Right cardiac atrium (tissue), 5 donors: ENCODE results near the gene GALNTL6. TPM values are rescaled to one million over a fixed set of nuclear protein-coding genes. Genes with fewer than 3 reads are reported as not detected.

Experiments used
- ATAC-seq, 2 donors: fragments of 200-7000 bp; cut with Tn5 transposase; one replicate each; pipeline versions ENCODE4 v1.8.0 to v1.9.1; 2020; ENCODE audit warnings: moderate library complexity in 2 of 2, mild to moderate bottlenecking in 1 of 2
- DNase-seq, 3 donors: peaks; one replicate each; pipeline ENCODE4 v3.0.0-alpha.2; 2020
- H3K27ac ChIP-seq: one replicate; pipeline ENCODE4 v1.5.1; 2013; ENCODE audit warnings: mild to moderate bottlenecking, low read length, control low read depth, moderate library complexity
- H3K27me3 ChIP-seq: one replicate; pipeline ENCODE4 v1.6.1; 2013; ENCODE audit not compliant: control insufficient read depth, insufficient read depth
- H3K4me1 ChIP-seq: one replicate; pipeline ENCODE4 v1.6.1; 2013; ENCODE audit warnings: low read length; ENCODE audit not compliant: control insufficient read depth, insufficient read depth
- H3K4me3 ChIP-seq: one replicate; pipeline ENCODE4 v1.5.1; 2013; ENCODE audit warnings: low read length, control low read depth
- H3K9me3 ChIP-seq: one replicate; pipeline ENCODE4 v1.6.1; 2013; ENCODE audit warnings: low read length; ENCODE audit not compliant: control insufficient read depth
- WGBS: extraction: QIAGEN DNeasy Blood & Tissue Kit; methylation state at CpG from one replicate; pipeline ENCODE4 v1.1.7; 2013; 5-methylcytosine and 5-hydroxymethylcytosine counted together
- intact Hi-C, 4 donors: fragments of 100-400 bp; cut with DNase I; formaldehyde crosslinking; loops; one replicate each; pipeline versions ENCODE4 v1.11.0 to v1.14.0; 2022 to 2023
- polyA plus RNA-seq: library from polyadenylated mRNA; stranded (reverse); fragments of 200-250 nt; gene quantifications from one replicate; pipeline ENCODE4 v1.2.3, GENCODE V29; 2013
- total RNA-seq, 4 donors: library from RNA; stranded (reverse); fragmentation: NEBNext Ultra II Directional; extraction: Animal tissue kit (Norgen Biotek cat#: 25700); gene quantifications; one replicate each; pipeline ENCODE4 v1.2.1, GENCODE V29; 2021
- donor health status: healthy with polysubstance abuse.
- donor health status: DM: no; HTN: yes; CAD: no.
- donor health status: DM: no; HTN: no; CAD: no.
- donor health status: DM: no; HTN: yes; CAD: no; lungs with severe emphysema.
- donor health status: DM: yes; HTN: yes; CAD: no.

GALNTL6 gene
- total and polyA plus RNA-seq, 5 donors: not detected

DNA sequence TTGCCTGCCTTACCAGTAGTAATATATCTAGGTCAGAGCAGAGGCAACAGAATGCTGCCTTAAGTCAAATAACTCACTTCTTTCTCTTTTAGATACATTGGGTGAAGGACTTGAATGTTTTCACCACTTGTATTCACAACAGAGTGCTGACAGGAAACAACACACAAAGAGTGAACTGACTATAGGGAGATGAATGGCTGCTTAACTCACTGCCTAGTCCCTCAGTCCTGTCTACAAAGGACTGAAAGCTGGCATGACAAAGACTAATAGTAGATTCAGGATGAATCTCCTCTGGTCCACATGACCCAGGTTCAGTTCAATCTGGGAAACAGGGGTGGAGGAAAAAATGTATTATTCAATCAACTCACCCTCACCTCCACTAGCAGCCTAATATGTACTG lies 134.2 kb downstream of the GALNTL6 start:
- no peak for ATAC-seq
- intact Hi-C loops: no loop called here

DNA sequence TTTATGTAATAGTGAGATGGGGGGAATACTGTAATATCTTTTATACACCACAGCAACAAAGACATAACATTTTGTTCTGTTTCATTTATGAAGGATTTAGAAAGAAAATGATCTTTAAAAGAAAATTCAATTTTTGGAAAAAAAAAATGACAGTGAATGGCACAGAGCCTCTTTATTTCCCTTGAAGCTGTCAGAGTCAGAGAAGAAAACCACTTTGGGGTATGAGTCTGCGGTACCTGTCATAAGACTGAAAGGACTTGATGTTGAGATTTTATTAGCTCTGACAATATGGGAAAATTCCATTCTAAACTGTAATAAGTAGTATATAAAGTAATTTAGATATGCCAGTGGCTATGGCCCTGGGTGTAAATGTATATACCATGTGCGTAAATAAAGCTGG lies 134.8 kb downstream of the GALNTL6 start:
- intact Hi-C loops: no loop called here
- no peaks in the 10 kb centered on the region for H3K9me3 ChIP-seq
- H3K4me1 ChIP-seq: no peaks in the 10 kb centered on the region
- no peak overlapping the region for H3K4me3 ChIP-seq
- DNase-seq (no peak), ATAC-seq (no peak)
- H3K27ac ChIP-seq: no peak overlapping the region
- no peaks in the 10 kb centered on the region for H3K27me3 ChIP-seq
- WGBS: 83% methylated on average over 2 of the region's 2 CpGs

More for the DNA sequence above, 134.2 kb downstream of the GALNTL6 start:
- Histone ChIP-seq H3K4me1 (no peaks in the 10 kb centered on the region), H3K27me3 (no peaks in the 10 kb centered on the region), H3K4me3 (no peak overlapping the region), H3K9me3 (no peaks in the 10 kb centered on the region), H3K27ac (no peak overlapping the region)
- no peak for DNase-seq

DNA sequence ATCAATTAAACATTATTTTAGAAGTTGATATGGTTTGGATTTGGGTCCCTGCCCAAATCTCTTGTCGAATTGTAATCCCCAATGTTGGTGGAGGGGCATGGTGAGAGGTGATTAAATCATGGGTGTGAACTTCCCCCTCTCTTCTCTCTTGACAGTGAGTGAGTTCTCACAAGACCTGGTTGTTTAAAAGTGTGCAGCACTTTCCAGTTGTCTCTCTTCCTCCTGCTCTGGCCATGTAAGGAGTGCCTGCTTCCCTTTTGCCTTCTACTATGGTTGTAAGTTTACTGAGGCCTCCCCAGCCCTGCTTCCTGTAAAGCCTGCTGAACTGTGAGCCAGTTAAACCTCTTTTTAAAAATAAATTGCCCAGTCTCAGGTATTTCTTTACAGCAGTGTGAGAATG lies 141.4 kb downstream of the GALNTL6 start:
- DNase-seq: no peak
- no peak for ATAC-seq
- Histone ChIP-seq H3K9me3 (no peaks in the 10 kb centered on the region), H3K4me1 (no peaks in the 10 kb centered on the region), H3K27ac (no peak overlapping the region), H3K4me3 (no peak overlapping the region), H3K27me3 (no peaks in the 10 kb centered on the region)
- intact Hi-C loops: no loop called here
- WGBS: 41% methylated on average over 1 of the region's 1 CpG

- 76% methylated on average over 4 of the region's 4 CpGs for WGBS
- intact Hi-C loops: no loop called here
Observed at GRCh38 chr4:171956678-171957077, 143.5 kb downstream of the GALNTL6 start.

DNA sequence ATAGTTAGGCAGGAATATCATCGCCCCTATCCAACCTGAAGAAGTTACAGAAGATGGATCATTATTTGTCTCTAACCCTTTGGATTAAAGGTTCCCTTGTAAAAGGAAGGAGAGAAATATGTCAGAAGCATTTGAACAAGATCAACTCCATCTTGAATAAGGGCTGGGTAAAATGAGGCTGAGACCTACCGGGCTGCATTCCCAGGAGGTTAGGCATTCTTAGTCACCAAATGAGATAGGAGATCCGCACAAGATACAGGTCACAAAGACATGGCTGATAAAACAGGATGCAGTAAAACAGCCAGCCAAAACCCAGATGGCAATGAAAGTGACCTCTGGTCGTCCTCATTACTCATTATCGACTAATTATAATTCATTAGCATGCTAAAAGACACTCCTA lies 148.9 kb downstream of the GALNTL6 start:
- Histone ChIP-seq H3K4me3 (no peak overlapping the region), H3K9me3 (no peaks in the 10 kb centered on the region), H3K27me3 (no peaks in the 10 kb centered on the region), H3K4me1 (no peaks in the 10 kb centered on the region), H3K27ac (no peak overlapping the region)
- WGBS: 66% methylated on average over 5 of the region's 5 CpGs
- DNase-seq (no peak), ATAC-seq (no peak)
- intact Hi-C loops: no loop called here

More at GRCh38 chr4:171956678-171957077, 143.5 kb downstream of the GALNTL6 start:
- no peak overlapping the region for H3K27ac ChIP-seq
- no peak for DNase-seq
- H3K27me3 ChIP-seq: no peaks in the 10 kb centered on the region
- ATAC-seq: no peak
- H3K4me3 ChIP-seq: no peak overlapping the region
- H3K4me1 ChIP-seq: no peaks in the 10 kb centered on the region
- H3K9me3 ChIP-seq: no peaks in the 10 kb centered on the region

GRCh38 chr4:171966356-171966755 lies 153.2 kb downstream of the GALNTL6 start:
- no peak overlapping the region for H3K27ac ChIP-seq
- H3K9me3 ChIP-seq: no peaks in the 10 kb centered on the region
- intact Hi-C loops: no loop called here
- whole genome bisulfite sequencing: 69% methylated on average over 2 of the region's 2 CpGs
- ATAC-seq (no peak), DNase-seq (no peak)
- H3K4me1 ChIP-seq: no peaks in the 10 kb centered on the region
- no peaks in the 10 kb centered on the region for H3K27me3 ChIP-seq
- H3K4me3 ChIP-seq: no peak overlapping the region

DNA sequence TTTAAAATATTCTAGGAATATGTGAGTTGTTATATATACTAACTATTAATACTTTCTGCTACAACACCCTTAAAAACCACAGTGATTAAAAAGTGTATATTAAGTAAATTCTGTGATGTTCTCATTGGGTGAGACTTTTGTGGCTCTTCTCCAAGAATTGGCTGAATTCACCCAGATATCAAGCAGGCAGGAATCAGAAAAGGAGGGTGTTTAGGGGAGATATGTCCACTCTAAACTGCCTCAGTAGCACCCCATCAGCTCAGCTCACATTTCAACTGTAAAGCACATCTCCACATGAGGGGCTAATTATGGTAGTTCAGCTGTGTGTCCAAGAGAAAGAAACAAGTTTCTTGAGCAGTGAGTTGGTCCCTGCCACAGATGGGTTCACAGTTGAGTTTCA lies 165.0 kb downstream of the GALNTL6 start:
- no peak overlapping the region for H3K4me3 ChIP-seq
- H3K4me1 ChIP-seq: no peaks in the 10 kb centered on the region
- ATAC-seq: no peak
- H3K27me3 ChIP-seq: no peaks in the 10 kb centered on the region
- H3K27ac ChIP-seq: no peak overlapping the region
- no peaks in the 10 kb centered on the region for H3K9me3 ChIP-seq
- no peak for DNase-seq
- intact Hi-C loops: no loop called here

DNA sequence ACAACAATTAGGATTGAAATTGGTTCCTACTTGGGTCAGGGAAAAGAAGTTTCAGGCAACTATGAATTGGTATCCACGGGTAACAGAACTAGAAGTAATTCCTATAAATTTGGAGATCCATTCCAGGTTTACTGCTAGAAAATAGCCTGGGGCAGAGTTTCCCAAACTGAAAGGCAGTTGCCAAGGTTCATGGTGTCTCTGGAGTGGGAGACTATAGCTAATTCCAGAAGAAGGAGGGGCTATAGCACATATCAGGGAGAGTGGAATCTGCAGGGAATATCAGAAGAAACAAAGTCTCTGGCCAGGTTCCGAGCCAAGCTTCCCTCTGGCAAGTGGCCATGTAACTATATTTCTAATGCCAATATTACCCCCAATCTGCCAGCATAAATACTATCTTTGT lies 166.3 kb downstream of the GALNTL6 start:
- Histone ChIP-seq H3K27ac (no peak overlapping the region), H3K4me3 (no peak overlapping the region), H3K4me1 (no peaks in the 10 kb centered on the region), H3K9me3 (no peaks in the 10 kb centered on the region), H3K27me3 (no peaks in the 10 kb centered on the region)
- ATAC-seq: no peak
- WGBS: 37% methylated on average over 2 of the region's 2 CpGs
- no peak for DNase-seq
- intact Hi-C loops: no loop called here

DNA sequence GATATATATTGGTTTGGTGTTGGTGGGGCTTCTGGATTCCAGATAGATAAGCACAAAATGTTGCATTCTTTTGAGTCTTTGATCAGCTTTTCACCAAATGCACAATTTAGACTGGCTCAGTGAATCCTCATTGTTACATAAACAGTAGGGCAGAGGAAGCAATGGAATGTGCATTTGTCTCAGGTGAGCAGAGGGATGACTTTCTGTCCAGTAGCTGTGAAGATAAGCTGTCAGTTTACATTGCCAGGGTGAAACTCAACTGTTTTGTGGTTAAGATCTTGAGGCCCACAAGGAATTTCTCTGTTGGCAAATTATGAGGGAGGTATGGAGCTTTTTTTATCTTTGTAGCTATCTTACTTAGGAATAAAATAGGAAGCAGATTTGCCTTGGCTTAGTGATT lies 168.0 kb downstream of the GALNTL6 start:
- DNase-seq (no peak), ATAC-seq (no peak)
- Histone ChIP-seq H3K4me3 (no peak overlapping the region), H3K27me3 (no peaks in the 10 kb centered on the region), H3K4me1 (no peaks in the 10 kb centered on the region), H3K9me3 (no peaks in the 10 kb centered on the region), H3K27ac (no peak overlapping the region)
- intact Hi-C loops: no loop called here

DNA sequence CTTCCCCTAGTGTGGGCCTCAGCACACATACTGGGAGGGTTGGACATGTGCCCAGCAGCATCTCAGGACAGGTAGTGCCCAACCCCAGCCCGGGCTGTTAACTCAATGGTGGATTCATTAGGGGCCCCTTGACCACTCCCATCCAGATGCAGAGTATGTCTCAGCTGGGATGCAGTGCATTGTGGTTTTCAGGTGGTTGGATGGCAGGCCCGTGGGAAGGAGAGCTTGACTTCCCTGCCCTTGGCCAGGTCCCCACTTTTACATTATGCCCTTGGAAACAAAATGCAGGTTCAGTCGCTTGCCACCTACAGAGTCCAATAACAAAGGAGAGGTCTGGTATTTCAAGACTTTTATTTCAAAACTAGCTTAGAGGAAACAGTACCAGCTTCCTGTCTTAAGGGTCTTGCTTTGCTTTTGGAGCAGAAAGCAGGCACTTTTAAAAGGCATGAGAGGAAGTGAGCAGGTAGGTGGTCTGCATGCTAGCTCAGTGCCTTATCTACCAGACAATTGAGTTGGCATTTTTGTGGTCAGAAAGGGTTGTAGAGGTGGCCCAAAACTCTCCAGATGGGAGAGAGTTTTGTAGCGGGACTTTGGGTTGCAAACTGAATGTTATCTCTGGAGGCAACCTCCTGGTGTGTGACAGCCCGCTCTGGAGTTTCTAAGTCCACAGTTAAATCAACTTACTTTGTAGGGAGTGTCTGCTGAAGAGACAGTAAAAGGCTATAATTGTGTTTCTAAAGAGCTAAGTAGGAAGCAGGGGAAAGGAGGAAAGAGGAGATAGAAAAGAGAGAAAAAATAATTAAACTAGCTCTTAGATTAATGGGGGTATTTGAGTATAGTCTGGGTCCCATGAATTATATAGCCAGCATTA lies 171.0 kb downstream of the GALNTL6 start:
- no peaks in the 10 kb centered on the region for H3K27me3 ChIP-seq
- 68% methylated on average over 5 of the region's 5 CpGs for WGBS
- H3K27ac ChIP-seq: no peak overlapping the region
- H3K9me3 ChIP-seq: no peaks in the 10 kb centered on the region
- H3K4me3 ChIP-seq: no peak overlapping the region
- intact Hi-C loops: no loop called here
- no peaks in the 10 kb centered on the region for H3K4me1 ChIP-seq
- ATAC-seq (no peak), DNase-seq (peak in 1 of 3 donors; percentile 11)

DNA sequence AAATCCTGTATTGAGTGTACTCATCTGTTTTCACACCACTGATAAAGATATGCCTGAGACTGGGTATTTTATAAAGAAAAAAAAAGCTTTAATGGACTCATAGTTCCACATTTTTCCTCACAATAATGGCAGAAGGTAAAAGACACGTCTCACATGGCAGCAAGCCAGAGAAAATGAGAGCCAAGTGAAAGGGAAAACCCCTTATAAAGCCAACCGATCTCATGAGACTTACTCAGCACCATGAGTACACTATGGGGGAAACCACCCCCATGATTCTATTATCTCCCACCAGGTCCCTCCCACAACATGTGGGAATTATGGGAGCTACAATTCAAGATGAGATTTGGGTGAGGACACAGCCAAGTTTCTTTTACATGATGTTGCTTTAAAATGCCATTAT lies 171.9 kb downstream of the GALNTL6 start:
- Histone ChIP-seq H3K27ac (no peak overlapping the region), H3K27me3 (no peaks in the 10 kb centered on the region), H3K4me1 (no peaks in the 10 kb centered on the region), H3K9me3 (no peaks in the 10 kb centered on the region), H3K4me3 (no peak overlapping the region)
- intact Hi-C loops: no loop called here
- 36% methylated on average over 2 of the region's 2 CpGs for WGBS
- ATAC-seq (no peak), DNase-seq (no peak)

DNA sequence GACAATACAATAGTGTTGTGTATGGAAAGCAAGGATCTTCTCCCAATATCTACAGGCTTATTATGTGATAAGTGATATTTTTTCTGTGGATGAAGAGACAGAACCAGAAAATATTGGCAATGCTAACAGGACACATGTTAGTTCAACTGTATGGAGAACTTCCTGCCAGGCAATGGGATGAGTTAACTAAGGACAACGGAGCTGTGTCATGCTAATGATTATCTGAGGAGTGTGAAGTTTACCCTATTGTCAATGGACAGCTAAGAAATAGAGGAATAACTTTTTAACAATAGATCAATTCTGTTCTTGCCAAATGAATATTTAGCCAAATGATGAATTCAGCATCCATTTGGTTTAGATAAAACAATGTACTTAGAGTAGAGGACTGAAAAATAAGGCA lies 180.0 kb downstream of the GALNTL6 start:
- WGBS: 60% methylated on average over 1 of the region's 1 CpG
- intact Hi-C loops: no loop called here
- ATAC-seq (no peak), DNase-seq (no peak)
- H3K27ac ChIP-seq: no peak overlapping the region
- no peaks in the 10 kb centered on the region for H3K4me1 ChIP-seq
- H3K9me3 ChIP-seq: no peaks in the 10 kb centered on the region
- H3K27me3 ChIP-seq: no peaks in the 10 kb centered on the region
- no peak overlapping the region for H3K4me3 ChIP-seq
